ENCODE results near the gene LAMTOR5.

- no peak for TF ChIP-seq EZH2 (IDR thresholded peaks at IDR 0.05; ENCODE audit: insufficient read depth, poor library complexity, severe bottlenecking)
- TF ChIP-seq EZH2phosphoT487 (IDR thresholded peaks at IDR 0.05; ENCODE audit: insufficient read depth, low read depth): no peak
These were observed 11.2 kb upstream of the LAMTOR5 start for GRCh38 chr1:110418729-110419128.

All from GM23248 (cell line).